Liver (tissue), 3 donors: ENCODE data around the gene MARK3.

Experiments
- EGR1 ChIP-seq, 2 donors: IDR thresholded peaks; 2 replicates each; pipeline ENCODE4 v1.6.1; 2016 to 2018; ENCODE audit warnings: antibody characterized with exemption in 2 of 2, low read depth in 2 of 2
- GABPA ChIP-seq, 2 donors: IDR thresholded peaks in 1 of 2; conservative IDR thresholded peaks in 1 of 2; 2 replicates each; pipeline ENCODE4 v1.6.1; 2016; ENCODE audit warnings: antibody characterized with exemption in 2 of 2, mild to moderate bottlenecking in 1 of 2, moderate library complexity in 1 of 2
- JUND ChIP-seq, 2 donors: IDR thresholded peaks; 2 replicates each; pipeline ENCODE4 v1.6.1; 2016; ENCODE audit warnings: antibody characterized with exemption in 2 of 2
- NR2F2 ChIP-seq: IDR thresholded peaks from 2 replicates; pipeline ENCODE4 v1.6.1; 2016; ENCODE audit warnings: antibody characterized with exemption
- RAD21 ChIP-seq, 2 donors: IDR thresholded peaks; 2 replicates each; pipeline ENCODE4 v1.6.1; 2016; ENCODE audit warnings: antibody characterized with exemption in 2 of 2, mild to moderate bottlenecking in 2 of 2
- RXRA ChIP-seq, 2 donors: IDR thresholded peaks; 2 replicates each; pipeline ENCODE4 v1.6.1; 2017 to 2018; ENCODE audit warnings: antibody characterized with exemption in 2 of 2, mild to moderate bottlenecking in 1 of 2
- SP1 ChIP-seq: IDR thresholded peaks from 2 replicates; pipeline ENCODE4 v1.6.1; 2018; ENCODE audit warnings: antibody characterized with exemption, mild to moderate bottlenecking
- TAF1 ChIP-seq: conservative IDR thresholded peaks from 2 replicates; pipeline ENCODE4 v1.6.1; 2016; ENCODE audit warnings: antibody characterized with exemption, mild to moderate bottlenecking
- YY1 ChIP-seq: IDR thresholded peaks from 2 replicates; pipeline ENCODE4 v1.6.1; 2016; ENCODE audit warnings: antibody characterized with exemption, mild to moderate bottlenecking
- TF ChIP-seq, protein P1 (sequence below): fragments of 150-350 bp; IDR thresholded peaks from 2 replicates; pipeline ENCODE4 v1.5.1; 2017; ENCODE audit warnings: improper control_type of control experiment, low read depth, low read length; ENCODE audit not compliant: missing input control
- TF ChIP-seq, protein P2 (sequence below): IDR thresholded peaks from 2 replicates; pipeline ENCODE4 v1.6.1; 2016; ENCODE audit warnings: antibody characterized with exemption
- TF ChIP-seq, protein P3 (sequence below): IDR thresholded peaks from 2 replicates; pipeline ENCODE4 v1.6.1; 2016; ENCODE audit warnings: antibody characterized with exemption, mild to moderate bottlenecking
- TF ChIP-seq, protein P4 (sequence below): IDR thresholded peaks from 2 replicates; pipeline ENCODE4 v1.6.1; 2016; ENCODE audit warnings: antibody characterized with exemption
- TF ChIP-seq, protein P5 (sequence below): IDR thresholded peaks from 2 replicates; pipeline ENCODE4 v1.6.1; 2016; ENCODE audit warnings: antibody characterized with exemption
- donor health status: healthy.
- donor health status: healthy.

DNA sequence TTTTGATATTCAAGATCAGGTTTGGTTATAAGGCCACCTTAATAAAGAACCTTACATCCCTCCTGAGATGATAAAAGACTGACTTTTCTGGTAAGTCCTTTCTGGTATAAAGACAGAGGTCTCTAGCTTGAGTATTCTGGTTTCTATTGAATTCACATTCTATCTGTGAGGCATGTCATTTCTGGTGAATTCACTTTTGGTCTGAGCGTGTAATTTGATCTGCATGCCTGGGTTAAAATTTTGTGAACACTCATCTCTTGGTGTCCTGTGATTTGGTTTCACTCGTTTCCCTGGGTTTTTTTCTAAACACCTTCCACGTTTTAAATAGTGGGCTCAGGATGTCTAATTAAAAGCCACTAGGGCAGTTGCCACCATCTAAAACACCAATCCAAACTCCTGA is 38.9 kb upstream of the MARK3 start:
- TF ChIP-seq, protein P1, sequence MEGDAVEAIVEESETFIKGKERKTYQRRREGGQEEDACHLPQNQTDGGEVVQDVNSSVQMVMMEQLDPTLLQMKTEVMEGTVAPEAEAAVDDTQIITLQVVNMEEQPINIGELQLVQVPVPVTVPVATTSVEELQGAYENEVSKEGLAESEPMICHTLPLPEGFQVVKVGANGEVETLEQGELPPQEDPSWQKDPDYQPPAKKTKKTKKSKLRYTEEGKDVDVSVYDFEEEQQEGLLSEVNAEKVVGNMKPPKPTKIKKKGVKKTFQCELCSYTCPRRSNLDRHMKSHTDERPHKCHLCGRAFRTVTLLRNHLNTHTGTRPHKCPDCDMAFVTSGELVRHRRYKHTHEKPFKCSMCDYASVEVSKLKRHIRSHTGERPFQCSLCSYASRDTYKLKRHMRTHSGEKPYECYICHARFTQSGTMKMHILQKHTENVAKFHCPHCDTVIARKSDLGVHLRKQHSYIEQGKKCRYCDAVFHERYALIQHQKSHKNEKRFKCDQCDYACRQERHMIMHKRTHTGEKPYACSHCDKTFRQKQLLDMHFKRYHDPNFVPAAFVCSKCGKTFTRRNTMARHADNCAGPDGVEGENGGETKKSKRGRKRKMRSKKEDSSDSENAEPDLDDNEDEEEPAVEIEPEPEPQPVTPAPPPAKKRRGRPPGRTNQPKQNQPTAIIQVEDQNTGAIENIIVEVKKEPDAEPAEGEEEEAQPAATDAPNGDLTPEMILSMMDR, result no peak
- TF ChIP-seq EGR1 (IDR thresholded peaks at IDR 0.05; ENCODE audit: low read depth in 2 of 2) (no peak), GABPA (IDR thresholded peaks at IDR 0.05 in 1 of 2, conservative IDR thresholded peaks at IDR 0.05 in 1 of 2) (no peak), RAD21 (IDR thresholded peaks at IDR 0.05) (no peak), YY1 (no peak), RXRA (IDR thresholded peaks at IDR 0.05) (no peak), SP1 (no peak), JUND (IDR thresholded peaks at IDR 0.05) (no peak), TAF1 (no peak), NR2F2 (no peak)
- TF ChIP-seq, protein P2, sequence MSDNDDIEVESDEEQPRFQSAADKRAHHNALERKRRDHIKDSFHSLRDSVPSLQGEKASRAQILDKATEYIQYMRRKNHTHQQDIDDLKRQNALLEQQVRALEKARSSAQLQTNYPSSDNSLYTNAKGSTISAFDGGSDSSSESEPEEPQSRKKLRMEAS, result no peak
- TF ChIP-seq, protein P3, sequence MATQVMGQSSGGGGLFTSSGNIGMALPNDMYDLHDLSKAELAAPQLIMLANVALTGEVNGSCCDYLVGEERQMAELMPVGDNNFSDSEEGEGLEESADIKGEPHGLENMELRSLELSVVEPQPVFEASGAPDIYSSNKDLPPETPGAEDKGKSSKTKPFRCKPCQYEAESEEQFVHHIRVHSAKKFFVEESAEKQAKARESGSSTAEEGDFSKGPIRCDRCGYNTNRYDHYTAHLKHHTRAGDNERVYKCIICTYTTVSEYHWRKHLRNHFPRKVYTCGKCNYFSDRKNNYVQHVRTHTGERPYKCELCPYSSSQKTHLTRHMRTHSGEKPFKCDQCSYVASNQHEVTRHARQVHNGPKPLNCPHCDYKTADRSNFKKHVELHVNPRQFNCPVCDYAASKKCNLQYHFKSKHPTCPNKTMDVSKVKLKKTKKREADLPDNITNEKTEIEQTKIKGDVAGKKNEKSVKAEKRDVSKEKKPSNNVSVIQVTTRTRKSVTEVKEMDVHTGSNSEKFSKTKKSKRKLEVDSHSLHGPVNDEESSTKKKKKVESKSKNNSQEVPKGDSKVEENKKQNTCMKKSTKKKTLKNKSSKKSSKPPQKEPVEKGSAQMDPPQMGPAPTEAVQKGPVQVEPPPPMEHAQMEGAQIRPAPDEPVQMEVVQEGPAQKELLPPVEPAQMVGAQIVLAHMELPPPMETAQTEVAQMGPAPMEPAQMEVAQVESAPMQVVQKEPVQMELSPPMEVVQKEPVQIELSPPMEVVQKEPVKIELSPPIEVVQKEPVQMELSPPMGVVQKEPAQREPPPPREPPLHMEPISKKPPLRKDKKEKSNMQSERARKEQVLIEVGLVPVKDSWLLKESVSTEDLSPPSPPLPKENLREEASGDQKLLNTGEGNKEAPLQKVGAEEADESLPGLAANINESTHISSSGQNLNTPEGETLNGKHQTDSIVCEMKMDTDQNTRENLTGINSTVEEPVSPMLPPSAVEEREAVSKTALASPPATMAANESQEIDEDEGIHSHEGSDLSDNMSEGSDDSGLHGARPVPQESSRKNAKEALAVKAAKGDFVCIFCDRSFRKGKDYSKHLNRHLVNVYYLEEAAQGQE, result no peak
- TF ChIP-seq, protein P4, sequence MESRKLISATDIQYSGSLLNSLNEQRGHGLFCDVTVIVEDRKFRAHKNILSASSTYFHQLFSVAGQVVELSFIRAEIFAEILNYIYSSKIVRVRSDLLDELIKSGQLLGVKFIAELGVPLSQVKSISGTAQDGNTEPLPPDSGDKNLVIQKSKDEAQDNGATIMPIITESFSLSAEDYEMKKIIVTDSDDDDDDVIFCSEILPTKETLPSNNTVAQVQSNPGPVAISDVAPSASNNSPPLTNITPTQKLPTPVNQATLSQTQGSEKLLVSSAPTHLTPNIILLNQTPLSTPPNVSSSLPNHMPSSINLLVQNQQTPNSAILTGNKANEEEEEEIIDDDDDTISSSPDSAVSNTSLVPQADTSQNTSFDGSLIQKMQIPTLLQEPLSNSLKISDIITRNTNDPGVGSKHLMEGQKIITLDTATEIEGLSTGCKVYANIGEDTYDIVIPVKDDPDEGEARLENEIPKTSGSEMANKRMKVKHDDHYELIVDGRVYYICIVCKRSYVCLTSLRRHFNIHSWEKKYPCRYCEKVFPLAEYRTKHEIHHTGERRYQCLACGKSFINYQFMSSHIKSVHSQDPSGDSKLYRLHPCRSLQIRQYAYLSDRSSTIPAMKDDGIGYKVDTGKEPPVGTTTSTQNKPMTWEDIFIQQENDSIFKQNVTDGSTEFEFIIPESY, result no peak
- TF ChIP-seq, protein P5, sequence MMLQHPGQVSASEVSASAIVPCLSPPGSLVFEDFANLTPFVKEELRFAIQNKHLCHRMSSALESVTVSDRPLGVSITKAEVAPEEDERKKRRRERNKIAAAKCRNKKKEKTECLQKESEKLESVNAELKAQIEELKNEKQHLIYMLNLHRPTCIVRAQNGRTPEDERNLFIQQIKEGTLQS, result no peak
